Adrenal gland (tissue), 5 donors: ENCODE data around the gene FLNC.

Source experiments
- POLR2A ChIP-seq, 2 donors: fragments of 450-650 bp; IDR thresholded peaks; one replicate each; pipeline ENCODE4 v1.6.1; 2017; ENCODE audit warnings: antibody characterized with exemption in 2 of 2, mild to moderate bottlenecking in 2 of 2, moderate library complexity in 1 of 2
- TF ChIP-seq, protein P1 (sequence below), 6 experiments: fragments of 450-650 bp in 4 of 6; fragments of 200-600 bp in 2 of 6; sonication (generic) in 1 of 6; IDR thresholded peaks; 1 replicate in 5 of 6; 2 replicates in 1 of 6; pipeline versions ENCODE4 v1.5.1 to v1.8.0; 2016 to 2021; ENCODE audit warnings: antibody characterized with exemption in 6 of 6, mild to moderate bottlenecking in 2 of 6, moderate library complexity in 1 of 6
- donor health status: DM: no; HTN: no; CAD: no.

DNA sequence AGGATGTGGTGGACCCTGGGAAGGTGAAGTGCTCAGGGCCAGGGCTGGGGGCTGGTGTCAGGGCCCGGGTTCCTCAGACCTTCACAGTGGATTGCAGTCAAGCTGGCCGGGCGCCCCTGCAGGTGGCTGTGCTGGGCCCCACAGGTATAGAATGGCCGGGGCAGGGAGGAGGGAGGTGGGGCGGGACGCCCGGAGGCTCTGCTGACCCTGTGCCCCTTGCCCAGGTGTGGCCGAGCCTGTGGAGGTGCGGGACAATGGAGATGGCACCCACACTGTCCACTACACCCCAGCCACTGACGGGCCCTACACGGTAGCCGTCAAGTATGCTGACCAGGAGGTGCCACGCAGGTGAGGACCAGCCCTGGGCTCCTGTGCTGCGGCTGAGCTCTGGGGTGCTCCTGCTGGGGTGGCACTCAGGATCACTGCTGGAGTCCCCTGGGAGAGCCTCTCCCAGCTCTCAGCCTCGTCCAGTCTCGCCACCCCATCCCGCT, 17.6 kb downstream of the FLNC start:
- TF ChIP-seq, protein P1, sequence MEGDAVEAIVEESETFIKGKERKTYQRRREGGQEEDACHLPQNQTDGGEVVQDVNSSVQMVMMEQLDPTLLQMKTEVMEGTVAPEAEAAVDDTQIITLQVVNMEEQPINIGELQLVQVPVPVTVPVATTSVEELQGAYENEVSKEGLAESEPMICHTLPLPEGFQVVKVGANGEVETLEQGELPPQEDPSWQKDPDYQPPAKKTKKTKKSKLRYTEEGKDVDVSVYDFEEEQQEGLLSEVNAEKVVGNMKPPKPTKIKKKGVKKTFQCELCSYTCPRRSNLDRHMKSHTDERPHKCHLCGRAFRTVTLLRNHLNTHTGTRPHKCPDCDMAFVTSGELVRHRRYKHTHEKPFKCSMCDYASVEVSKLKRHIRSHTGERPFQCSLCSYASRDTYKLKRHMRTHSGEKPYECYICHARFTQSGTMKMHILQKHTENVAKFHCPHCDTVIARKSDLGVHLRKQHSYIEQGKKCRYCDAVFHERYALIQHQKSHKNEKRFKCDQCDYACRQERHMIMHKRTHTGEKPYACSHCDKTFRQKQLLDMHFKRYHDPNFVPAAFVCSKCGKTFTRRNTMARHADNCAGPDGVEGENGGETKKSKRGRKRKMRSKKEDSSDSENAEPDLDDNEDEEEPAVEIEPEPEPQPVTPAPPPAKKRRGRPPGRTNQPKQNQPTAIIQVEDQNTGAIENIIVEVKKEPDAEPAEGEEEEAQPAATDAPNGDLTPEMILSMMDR (IDR thresholded peaks at IDR 0.05): no peak
- TF ChIP-seq POLR2A (IDR thresholded peaks at IDR 0.05): no peak
